K562 (cell line): ENCODE data around the gene TLNRD1. TPM values are rescaled to one million over a fixed set of nuclear protein-coding genes. Genes with fewer than 3 reads are reported as not detected.

Experiments used
- CBX1 ChIP-seq: sonication (generic); IDR thresholded peaks from 2 replicates; pipeline ENCODE4 v1.6.1; 2016; ENCODE audit warnings: antibody characterized with exemption, low read depth, mild to moderate bottlenecking
- CCAR2 ChIP-seq: fragments of 200-400 bp; formaldehyde crosslinking; IDR thresholded peaks from 2 replicates; pipeline ENCODE4 v1.6.1; 2017; ENCODE audit warnings: mild to moderate bottlenecking, low read depth, low read length
- CREB1 ChIP-seq, 2 experiments: sonication (generic) in 1 of 2; formaldehyde crosslinking in 1 of 2; IDR thresholded peaks; 2 replicates each; pipeline versions ENCODE4 v1.6.1 to v1.8.0; 2012 to 2022; ENCODE audit warnings: inconsistent platforms in 1 of 2, mild to moderate bottlenecking in 1 of 2, missing genetic modification reagents in 1 of 2, moderate library complexity in 1 of 2
- ETS2 ChIP-seq: IDR thresholded peaks from 2 replicates; pipeline ENCODE4 v1.6.1; 2016; ENCODE audit warnings: borderline replicate concordance, missing genetic modification characterization, mild to moderate bottlenecking, moderate library complexity, missing compliant biosample characterization; ENCODE audit not compliant: poor library complexity, severe bottlenecking
- FOXK2 ChIP-seq, 2 experiments: fragments of 450-650 bp; IDR thresholded peaks in 1 of 2; conservative IDR thresholded peaks in 1 of 2; 2 replicates each; pipeline ENCODE4 v1.6.1; 2016; ENCODE audit warnings: low read depth in 2 of 2, mild to moderate bottlenecking in 1 of 2
- GATA2 ChIP-seq: sonication (generic); formaldehyde crosslinking; IDR thresholded peaks from 2 replicates; pipeline ENCODE4 v1.4.0; 2020; ENCODE audit warnings: mild to moderate bottlenecking, missing genetic modification reagents
- IRF2 ChIP-seq: sonication (generic); formaldehyde crosslinking; IDR thresholded peaks from 2 replicates; pipeline ENCODE4 v1.8.1; 2022; ENCODE audit warnings: mild to moderate bottlenecking, missing genetic modification reagents
- KLF1 ChIP-seq: fragments of 450-650 bp; IDR thresholded peaks from 2 replicates; pipeline ENCODE4 v1.6.1; 2016; ENCODE audit warnings: missing genetic modification characterization, missing compliant biosample characterization
- MAFK ChIP-seq: IDR thresholded peaks from 2 replicates; pipeline ENCODE4 v1.6.1; 2011; ENCODE audit warnings: low read length, improper control_type of control experiment
- RFX5 ChIP-seq: IDR thresholded peaks from 2 replicates; pipeline ENCODE4 v1.6.1; 2011; ENCODE audit warnings: low read depth, mild to moderate bottlenecking, improper control_type of control experiment, low read length
- SLC30A9 ChIP-seq: fragments of 250-450 bp; sonication (Bioruptor Pico); IDR thresholded peaks from 2 replicates; pipeline ENCODE4 v1.8.0; 2022; ENCODE audit warnings: mild to moderate bottlenecking, moderate library complexity
- TAF7 ChIP-seq: fragments of 450-650 bp; IDR thresholded peaks from 2 replicates; pipeline ENCODE4 v1.6.1; 2016; ENCODE audit warnings: missing genetic modification characterization, missing compliant biosample characterization
- YY1 ChIP-seq, 3 experiments: IDR thresholded peaks; 2 replicates each; pipeline ENCODE4 v1.6.1; 2011; ENCODE audit warnings: low read length in 2 of 3, mild to moderate bottlenecking in 2 of 3, moderate library complexity in 2 of 3, borderline replicate concordance in 1 of 3, control low read depth in 1 of 3, low read depth in 1 of 3; ENCODE audit not compliant: insufficient read depth in 3 of 3, insufficient replicate concordance in 2 of 3, control insufficient read depth in 1 of 3, insufficient read length in 1 of 3; ENCODE audit errors: extremely low read depth in 1 of 3
- ZNF583 ChIP-seq: fragments of 250-450 bp; sonication (Bioruptor Pico); IDR thresholded peaks from 2 replicates; pipeline ENCODE4 v1.4.0; 2020
- ZNF668 ChIP-seq: fragments of 250-450 bp; sonication (Bioruptor Pico); IDR thresholded peaks from 2 replicates; pipeline ENCODE4 v1.8.0; 2022; ENCODE audit warnings: mild to moderate bottlenecking, inconsistent platforms
- polyA plus RNA-seq, 8 experiments: library from polyadenylated mRNA; depleted of rRNA in 4 of 8; stranded (reverse) in 5 of 8; unstranded in 3 of 8; fragments of >200 nt; fragmentation: Nextera tagmentation in 2 of 8; fragmentation: Illumina TruSeq in 1 of 8; extraction: Ambion mirVana in 2 of 8; extraction: Trizol in 1 of 8; gene quantifications; 2 replicates each; pipeline versions ENCODE4 v1.2.1 to v1.2.3, GENCODE V29; 2011 to 2014; ENCODE audit warnings: inconsistent platforms in 1 of 8, missing spikeins in 1 of 8
- total RNA-seq, 7 experiments: library from RNA; depleted of rRNA in 6 of 7; stranded (reverse); fragments of >200 nt in 6 of 7; fragmentation: Illumina TruSeq in 2 of 7; extraction: Trizol in 2 of 7; gene quantifications; 2 replicates each; pipeline versions ENCODE4 v1.2.1 to v1.2.3, GENCODE V29; 2011 to 2021; ENCODE audit warnings: low replicate concordance in 1 of 7
- TF ChIP-seq, protein P1 (sequence below), 2 experiments: IDR thresholded peaks in 1 of 2; conservative IDR thresholded peaks in 1 of 2; 2 replicates each; pipeline ENCODE4 v1.6.1; 2016; ENCODE audit warnings: low read depth in 2 of 2, mild to moderate bottlenecking in 1 of 2, missing compliant biosample characterization in 1 of 2, missing genetic modification characterization in 1 of 2, moderate library complexity in 1 of 2
- TF ChIP-seq, protein P2 (sequence below): fragments of 250-450 bp; sonication (Bioruptor Pico); IDR thresholded peaks from 2 replicates; pipeline ENCODE4 v1.4.0; 2020; ENCODE audit warnings: mild to moderate bottlenecking, moderate library complexity
- TF ChIP-seq, protein P3 (sequence below): sonication (generic); formaldehyde crosslinking; IDR thresholded peaks from 2 replicates; pipeline ENCODE4 v1.8.1; 2023; ENCODE audit warnings: mild to moderate bottlenecking, missing genetic modification reagents

TLNRD1 gene
- total and polyA plus RNA-seq, 9 of the 15 experiments (the other 6 are each of a cell fraction or from before 2014, with no cell fraction given) = 1.1 to 33.1 (median 5.7) TPM

DNA sequence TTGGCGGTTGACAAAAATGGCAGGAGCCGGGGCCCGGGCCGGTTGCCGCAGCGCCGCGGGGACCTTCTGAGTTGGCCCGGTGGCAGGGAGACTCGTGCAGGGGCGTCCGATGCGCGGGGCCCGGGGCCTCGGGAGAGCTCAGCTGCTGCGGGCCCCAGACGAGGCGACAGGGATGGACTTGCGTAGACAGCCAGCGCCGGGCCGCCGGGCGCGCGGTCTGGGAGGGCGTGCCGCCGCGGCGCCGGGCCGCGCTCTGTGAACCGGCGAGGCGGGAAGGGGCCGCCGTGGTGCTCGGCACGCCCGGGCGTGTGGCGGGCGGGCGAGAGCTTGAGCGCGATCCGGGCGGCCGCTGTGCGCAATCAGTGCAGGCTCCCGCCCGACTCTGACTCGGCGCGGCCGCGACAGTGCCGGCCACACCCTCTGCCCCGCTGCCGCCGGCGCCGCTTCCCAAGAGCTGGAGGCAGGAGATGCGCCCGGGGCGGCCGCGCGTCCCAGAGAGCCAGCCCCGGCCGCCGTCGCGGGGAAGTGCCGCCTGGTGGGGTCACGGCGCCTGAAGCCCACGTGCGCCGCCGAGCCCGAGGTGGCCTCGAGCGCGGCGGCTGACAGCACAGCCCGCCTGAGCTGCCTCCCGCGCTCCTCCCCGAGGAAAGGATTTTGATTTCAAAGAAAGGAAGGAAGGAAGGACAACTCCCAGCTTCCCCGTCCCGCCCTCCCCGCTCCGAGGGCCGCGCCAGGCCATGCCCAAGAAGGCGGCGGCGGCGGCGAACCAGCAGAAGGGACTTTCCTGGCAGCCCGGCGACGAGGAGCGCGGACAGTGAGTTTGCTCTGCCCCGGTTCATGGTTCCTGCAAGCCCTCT is 657 bp downstream of the TLNRD1 start (continued):
- TF ChIP-seq, protein P1, sequence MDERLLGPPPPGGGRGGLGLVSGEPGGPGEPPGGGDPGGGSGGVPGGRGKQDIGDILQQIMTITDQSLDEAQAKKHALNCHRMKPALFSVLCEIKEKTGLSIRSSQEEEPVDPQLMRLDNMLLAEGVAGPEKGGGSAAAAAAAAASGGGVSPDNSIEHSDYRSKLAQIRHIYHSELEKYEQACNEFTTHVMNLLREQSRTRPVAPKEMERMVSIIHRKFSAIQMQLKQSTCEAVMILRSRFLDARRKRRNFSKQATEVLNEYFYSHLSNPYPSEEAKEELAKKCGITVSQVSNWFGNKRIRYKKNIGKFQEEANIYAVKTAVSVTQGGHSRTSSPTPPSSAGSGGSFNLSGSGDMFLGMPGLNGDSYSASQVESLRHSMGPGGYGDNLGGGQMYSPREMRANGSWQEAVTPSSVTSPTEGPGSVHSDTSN (CRISPR knock-in tag; IDR thresholded peaks at IDR 0.05; ENCODE audit: low read depth) = no peak
- TF ChIP-seq, protein P1 (tag; conservative IDR thresholded peaks at IDR 0.05; ENCODE audit: low read depth) = no peak
- no peak for TF ChIP-seq ETS2 (tag)
- TF ChIP-seq GATA2 (CRISPR knock-in tag) = no peak
- no peak for TF ChIP-seq ZNF583 (CRISPR knock-in tag)
- peak in 2 of 3 experiments; percentile 5 to 34 for TF ChIP-seq YY1 (IDR thresholded peaks at IDR 0.05; ENCODE audit: borderline replicate concordance in 1 of 3, control insufficient read depth in 1 of 3, extremely low read depth in 1 of 3, insufficient read depth in 3 of 3, insufficient read length in 1 of 3, insufficient replicate concordance in 2 of 3, low read depth in 1 of 3, low read length in 2 of 3)
- TF ChIP-seq CBX1 = no peak
- no peak for TF ChIP-seq RFX5
- no peak for TF ChIP-seq ZNF668 (CRISPR knock-in tag)
- no peak for TF ChIP-seq MAFK
- TF ChIP-seq, protein P2, sequence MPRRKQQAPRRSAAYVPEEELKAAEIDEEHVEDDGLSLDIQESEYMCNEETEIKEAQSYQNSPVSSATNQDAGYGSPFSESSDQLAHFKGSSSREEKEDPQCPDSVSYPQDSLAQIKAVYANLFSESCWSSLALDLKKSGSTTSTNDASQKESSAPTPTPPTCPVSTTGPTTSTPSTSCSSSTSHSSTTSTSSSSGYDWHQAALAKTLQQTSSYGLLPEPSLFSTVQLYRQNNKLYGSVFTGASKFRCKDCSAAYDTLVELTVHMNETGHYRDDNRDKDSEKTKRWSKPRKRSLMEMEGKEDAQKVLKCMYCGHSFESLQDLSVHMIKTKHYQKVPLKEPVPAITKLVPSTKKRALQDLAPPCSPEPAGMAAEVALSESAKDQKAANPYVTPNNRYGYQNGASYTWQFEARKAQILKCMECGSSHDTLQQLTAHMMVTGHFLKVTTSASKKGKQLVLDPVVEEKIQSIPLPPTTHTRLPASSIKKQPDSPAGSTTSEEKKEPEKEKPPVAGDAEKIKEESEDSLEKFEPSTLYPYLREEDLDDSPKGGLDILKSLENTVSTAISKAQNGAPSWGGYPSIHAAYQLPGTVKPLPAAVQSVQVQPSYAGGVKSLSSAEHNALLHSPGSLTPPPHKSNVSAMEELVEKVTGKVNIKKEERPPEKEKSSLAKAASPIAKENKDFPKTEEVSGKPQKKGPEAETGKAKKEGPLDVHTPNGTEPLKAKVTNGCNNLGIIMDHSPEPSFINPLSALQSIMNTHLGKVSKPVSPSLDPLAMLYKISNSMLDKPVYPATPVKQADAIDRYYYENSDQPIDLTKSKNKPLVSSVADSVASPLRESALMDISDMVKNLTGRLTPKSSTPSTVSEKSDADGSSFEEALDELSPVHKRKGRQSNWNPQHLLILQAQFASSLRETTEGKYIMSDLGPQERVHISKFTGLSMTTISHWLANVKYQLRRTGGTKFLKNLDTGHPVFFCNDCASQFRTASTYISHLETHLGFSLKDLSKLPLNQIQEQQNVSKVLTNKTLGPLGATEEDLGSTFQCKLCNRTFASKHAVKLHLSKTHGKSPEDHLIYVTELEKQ (CRISPR knock-in tag) = no peak
- TF ChIP-seq, protein P3, sequence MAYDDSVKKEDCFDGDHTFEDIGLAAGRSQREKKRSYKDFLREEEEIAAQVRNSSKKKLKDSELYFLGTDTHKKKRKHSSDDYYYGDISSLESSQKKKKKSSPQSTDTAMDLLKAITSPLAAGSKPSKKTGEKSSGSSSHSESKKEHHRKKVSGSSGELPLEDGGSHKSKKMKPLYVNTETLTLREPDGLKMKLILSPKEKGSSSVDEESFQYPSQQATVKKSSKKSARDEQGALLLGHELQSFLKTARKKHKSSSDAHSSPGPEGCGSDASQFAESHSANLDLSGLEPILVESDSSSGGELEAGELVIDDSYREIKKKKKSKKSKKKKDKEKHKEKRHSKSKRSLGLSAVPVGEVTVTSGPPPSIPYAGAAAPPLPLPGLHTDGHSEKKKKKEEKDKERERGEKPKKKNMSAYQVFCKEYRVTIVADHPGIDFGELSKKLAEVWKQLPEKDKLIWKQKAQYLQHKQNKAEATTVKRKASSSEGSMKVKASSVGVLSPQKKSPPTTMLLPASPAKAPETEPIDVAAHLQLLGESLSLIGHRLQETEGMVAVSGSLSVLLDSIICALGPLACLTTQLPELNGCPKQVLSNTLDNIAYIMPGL (CRISPR knock-in tag) = no peak
- peak; percentile 79 for TF ChIP-seq KLF1 (tag)
- TF ChIP-seq FOXK2 (conservative IDR thresholded peaks at IDR 0.05 in 1 of 2, IDR thresholded peaks at IDR 0.05 in 1 of 2; ENCODE audit: low read depth in 2 of 2) = no peak
- TF ChIP-seq TAF7 = no peak
- no peak for TF ChIP-seq CCAR2
- TF ChIP-seq IRF2 = no peak
- peak; percentile 65; the same call in 1 of the 2 replicates for TF ChIP-seq CREB1 (IDR thresholded peaks at IDR 0.05)
- no peak; the same call in 1 of the 2 replicates for TF ChIP-seq CREB1 (CRISPR knock-in tag; IDR thresholded peaks at IDR 0.05)
- TF ChIP-seq SLC30A9 (CRISPR knock-in tag) = no peak
